Uterus (tissue), 2 donors: Measurements from ENCODE around the gene NR1H4.

Experiments used
- POLR2A ChIP-seq, 2 donors: fragments of 450-650 bp; IDR thresholded peaks; one replicate each; pipeline ENCODE4 v1.6.1; 2016; ENCODE audit warnings: antibody characterized with exemption in 2 of 2, mild to moderate bottlenecking in 1 of 2, moderate library complexity in 1 of 2
- TF ChIP-seq, protein P1 (sequence below), 4 experiments: fragments of 200-600 bp in 2 of 4; fragments of 450-650 bp in 2 of 4; sonication (generic) in 2 of 4; IDR thresholded peaks; one replicate each; pipeline ENCODE4 v1.5.1; 2016 to 2019; ENCODE audit warnings: antibody characterized with exemption in 4 of 4, mild to moderate bottlenecking in 2 of 4, moderate library complexity in 1 of 4

DNA sequence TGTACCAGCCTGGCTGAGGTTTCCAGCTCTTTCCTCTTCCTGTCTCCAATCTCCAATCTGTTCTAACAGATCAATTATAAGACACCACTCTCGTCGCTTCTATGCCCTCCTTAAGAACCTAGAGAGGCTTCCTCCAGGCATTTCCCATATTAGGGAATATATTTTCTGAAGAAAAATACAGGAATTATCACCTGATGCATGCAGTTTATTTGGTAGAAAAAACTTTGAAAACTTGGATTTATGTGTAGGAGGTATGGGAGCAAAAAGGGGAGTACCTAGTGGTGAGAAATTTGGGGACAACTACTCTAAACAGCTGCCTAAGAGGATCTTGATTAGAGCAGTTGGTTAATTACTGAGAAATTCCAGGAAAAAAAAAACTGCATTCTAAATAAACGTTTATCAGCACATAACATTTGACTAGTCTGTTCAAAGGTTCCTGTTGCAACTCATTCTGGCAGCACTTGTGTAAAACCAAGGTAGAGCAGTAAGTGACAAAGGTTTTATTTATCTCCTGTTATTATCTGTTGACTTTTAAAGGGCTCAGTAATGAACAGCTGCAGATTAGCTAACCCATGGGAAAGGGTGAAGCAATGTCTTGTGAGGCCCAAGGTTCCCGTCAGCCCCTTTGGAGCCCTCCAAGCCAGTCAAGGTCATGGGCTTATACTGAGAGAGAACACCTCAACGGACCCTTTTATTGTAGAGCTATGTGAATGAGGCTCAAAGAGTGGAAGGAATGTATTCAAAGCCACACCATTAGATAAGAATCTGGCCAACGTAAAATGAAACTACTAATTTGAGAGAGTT lies 36.4 kb upstream of the NR1H4 start:
- TF ChIP-seq, protein P1, sequence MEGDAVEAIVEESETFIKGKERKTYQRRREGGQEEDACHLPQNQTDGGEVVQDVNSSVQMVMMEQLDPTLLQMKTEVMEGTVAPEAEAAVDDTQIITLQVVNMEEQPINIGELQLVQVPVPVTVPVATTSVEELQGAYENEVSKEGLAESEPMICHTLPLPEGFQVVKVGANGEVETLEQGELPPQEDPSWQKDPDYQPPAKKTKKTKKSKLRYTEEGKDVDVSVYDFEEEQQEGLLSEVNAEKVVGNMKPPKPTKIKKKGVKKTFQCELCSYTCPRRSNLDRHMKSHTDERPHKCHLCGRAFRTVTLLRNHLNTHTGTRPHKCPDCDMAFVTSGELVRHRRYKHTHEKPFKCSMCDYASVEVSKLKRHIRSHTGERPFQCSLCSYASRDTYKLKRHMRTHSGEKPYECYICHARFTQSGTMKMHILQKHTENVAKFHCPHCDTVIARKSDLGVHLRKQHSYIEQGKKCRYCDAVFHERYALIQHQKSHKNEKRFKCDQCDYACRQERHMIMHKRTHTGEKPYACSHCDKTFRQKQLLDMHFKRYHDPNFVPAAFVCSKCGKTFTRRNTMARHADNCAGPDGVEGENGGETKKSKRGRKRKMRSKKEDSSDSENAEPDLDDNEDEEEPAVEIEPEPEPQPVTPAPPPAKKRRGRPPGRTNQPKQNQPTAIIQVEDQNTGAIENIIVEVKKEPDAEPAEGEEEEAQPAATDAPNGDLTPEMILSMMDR (IDR thresholded peaks at IDR 0.05), result no peak
- no peak for TF ChIP-seq POLR2A (IDR thresholded peaks at IDR 0.05)
